Stomach (tissue), 9 donors: Measurements from ENCODE around the gene CDSN. TPM values are rescaled to one million over a fixed set of nuclear protein-coding genes. Genes with fewer than 3 reads are reported as not detected.
"Not testable (repeated sequence)": the region's sequence is repeated elsewhere in the genome, so short reads cannot be mapped to it uniquely, and the experiment has no call there.

Experiments
- DNase-seq, 2 donors: peaks; one replicate each; pipeline versions ENCODE4 v3.0.0 to v3.0.0-alpha.2; 2013 to 2019
- H3K27ac ChIP-seq, 5 donors: fragments of 200-600 bp in 4 of 5; sonication (generic) in 4 of 5; one replicate each; pipeline ENCODE4 v1.5.1; 2013 to 2019; ENCODE audit warnings: mild to moderate bottlenecking in 1 of 5, moderate library complexity in 1 of 5
- H3K27me3 ChIP-seq, 3 donors: fragments of 200-600 bp; sonication (generic); one replicate each; pipeline ENCODE4 v1.5.1; 2017 to 2019; ENCODE audit warnings: mixed run types in 1 of 3
- H3K36me3 ChIP-seq, 4 donors: fragments of 200-600 bp; sonication (generic); 1 replicate in 3 of 4; 2 replicates in 1 of 4; pipeline ENCODE4 v1.5.1; 2016 to 2019
- H3K4me1 ChIP-seq, 4 donors: fragments of 200-600 bp; sonication (generic); one replicate each; pipeline ENCODE4 v1.5.1; 2016 to 2019
- H3K4me3 ChIP-seq, 4 donors: fragments of 200-600 bp; sonication (generic) in 3 of 4; one replicate each; pipeline ENCODE4 v1.5.1; 2016 to 2019; ENCODE audit warnings: mild to moderate bottlenecking in 1 of 4
- H3K9me3 ChIP-seq, 4 donors: fragments of 200-600 bp; sonication (generic); one replicate each; pipeline ENCODE4 v1.5.1; 2016 to 2019
- EP300 ChIP-seq: sonication (generic); formaldehyde crosslinking; IDR thresholded peaks from one replicate; pipeline ENCODE4 v1.6.1; 2017; ENCODE audit warnings: antibody characterized with exemption
- POLR2A ChIP-seq, 4 donors: fragments of 450-650 bp; IDR thresholded peaks; one replicate each; pipeline ENCODE4 v1.6.1; 2016; ENCODE audit warnings: antibody characterized with exemption in 4 of 4, control low read depth in 2 of 4, mild to moderate bottlenecking in 1 of 4, moderate library complexity in 1 of 4
- POLR2AphosphoS5 ChIP-seq, 3 donors: sonication (generic); formaldehyde crosslinking; IDR thresholded peaks; one replicate each; pipeline ENCODE4 v1.6.1; 2016; ENCODE audit warnings: antibody characterized with exemption in 3 of 3
- WGBS, 5 donors: extraction: QIAGEN DNeasy Blood & Tissue Kit in 3 of 5; methylation state at CpG; one replicate each; pipeline versions ENCODE4 v1.1.5 to v1.1.7; 2013 to 2018; 5-methylcytosine and 5-hydroxymethylcytosine counted together
- intact Hi-C: fragments of 100-400 bp; cut with DNase I; formaldehyde crosslinking; loops from one replicate; pipeline ENCODE4 v1.15.1; 2023; ENCODE audit warnings: low total_unique reads
- polyA plus RNA-seq, 3 donors: library from polyadenylated mRNA; stranded (reverse); fragments of 200-250 nt; gene quantifications; one replicate each; pipeline ENCODE4 v1.2.3, GENCODE V29; 2013
- total RNA-seq, 5 donors: library from RNA; depleted of rRNA; stranded (reverse); fragments of >200 nt; gene quantifications; one replicate each; pipeline versions ENCODE4 v1.1.0 to v1.2.3, GENCODE V29; 2014 to 2016
- TF ChIP-seq, protein P1 (sequence below), 7 experiments: fragments of 450-650 bp in 4 of 7; fragments of 200-600 bp in 3 of 7; sonication (generic) in 3 of 7; IDR thresholded peaks; one replicate each; pipeline ENCODE4 v1.5.1; 2016 to 2019; ENCODE audit warnings: antibody characterized with exemption in 7 of 7, control low read depth in 2 of 7, mild to moderate bottlenecking in 1 of 7
- donor health status: healthy with polysubstance abuse.
- donor health status: Bipolar disorder and iron deficiency.
- donor health status: healthy.

CDSN gene
- total and polyA plus RNA-seq, 8 donors = 0.05 TPM; not detected in 7

DNA sequence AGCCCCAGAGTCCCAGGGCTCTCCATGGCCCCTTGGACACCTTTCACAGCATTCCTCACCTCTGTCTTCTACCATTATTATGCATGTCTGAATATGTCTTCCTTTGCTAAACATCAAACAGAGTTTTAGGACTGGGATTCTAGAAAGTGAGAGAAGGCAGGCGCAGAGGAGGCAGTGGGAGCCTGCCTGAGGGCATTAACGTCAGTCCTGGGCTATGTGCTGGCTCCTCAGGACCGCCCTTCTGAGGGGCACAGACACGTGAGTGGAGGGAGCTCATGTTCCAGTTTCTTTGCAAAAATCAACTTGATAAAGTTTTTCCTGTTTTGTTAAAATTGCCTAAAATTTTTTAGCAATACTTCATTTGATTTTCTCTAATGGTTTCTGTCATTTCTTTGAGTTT lies 45.8 kb downstream of the CDSN start:
- no peak for DNase-seq
- no peaks in the 10 kb centered on the region for H3K27me3 ChIP-seq
- WGBS, 5 donors = 86 to 93% (median 87%) methylated on average over 4 of the region's 4 CpGs
- no peaks in the 10 kb centered on the region for H3K9me3 ChIP-seq
- peaks cover 0 to 17% (median 11%) of the 10 kb centered on the region in 4 donors for H3K4me1 ChIP-seq
- TF ChIP-seq POLR2AphosphoS5 (IDR thresholded peaks at IDR 0.05) = no peak
- TF ChIP-seq POLR2A (IDR thresholded peaks at IDR 0.05) = no peak
- TF ChIP-seq, protein P1, sequence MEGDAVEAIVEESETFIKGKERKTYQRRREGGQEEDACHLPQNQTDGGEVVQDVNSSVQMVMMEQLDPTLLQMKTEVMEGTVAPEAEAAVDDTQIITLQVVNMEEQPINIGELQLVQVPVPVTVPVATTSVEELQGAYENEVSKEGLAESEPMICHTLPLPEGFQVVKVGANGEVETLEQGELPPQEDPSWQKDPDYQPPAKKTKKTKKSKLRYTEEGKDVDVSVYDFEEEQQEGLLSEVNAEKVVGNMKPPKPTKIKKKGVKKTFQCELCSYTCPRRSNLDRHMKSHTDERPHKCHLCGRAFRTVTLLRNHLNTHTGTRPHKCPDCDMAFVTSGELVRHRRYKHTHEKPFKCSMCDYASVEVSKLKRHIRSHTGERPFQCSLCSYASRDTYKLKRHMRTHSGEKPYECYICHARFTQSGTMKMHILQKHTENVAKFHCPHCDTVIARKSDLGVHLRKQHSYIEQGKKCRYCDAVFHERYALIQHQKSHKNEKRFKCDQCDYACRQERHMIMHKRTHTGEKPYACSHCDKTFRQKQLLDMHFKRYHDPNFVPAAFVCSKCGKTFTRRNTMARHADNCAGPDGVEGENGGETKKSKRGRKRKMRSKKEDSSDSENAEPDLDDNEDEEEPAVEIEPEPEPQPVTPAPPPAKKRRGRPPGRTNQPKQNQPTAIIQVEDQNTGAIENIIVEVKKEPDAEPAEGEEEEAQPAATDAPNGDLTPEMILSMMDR (IDR thresholded peaks at IDR 0.05) = no peak
- no peak for TF ChIP-seq EP300
- no peaks in the 10 kb centered on the region for H3K36me3 ChIP-seq
- no peak overlapping the region for H3K4me3 ChIP-seq
- intact Hi-C loops = loop anchor here (10.0 kb wide), 1 partner anchor 240 kb away; no protein-coding TSS in a partner anchor
- H3K27ac ChIP-seq = no peak overlapping the region

DNA sequence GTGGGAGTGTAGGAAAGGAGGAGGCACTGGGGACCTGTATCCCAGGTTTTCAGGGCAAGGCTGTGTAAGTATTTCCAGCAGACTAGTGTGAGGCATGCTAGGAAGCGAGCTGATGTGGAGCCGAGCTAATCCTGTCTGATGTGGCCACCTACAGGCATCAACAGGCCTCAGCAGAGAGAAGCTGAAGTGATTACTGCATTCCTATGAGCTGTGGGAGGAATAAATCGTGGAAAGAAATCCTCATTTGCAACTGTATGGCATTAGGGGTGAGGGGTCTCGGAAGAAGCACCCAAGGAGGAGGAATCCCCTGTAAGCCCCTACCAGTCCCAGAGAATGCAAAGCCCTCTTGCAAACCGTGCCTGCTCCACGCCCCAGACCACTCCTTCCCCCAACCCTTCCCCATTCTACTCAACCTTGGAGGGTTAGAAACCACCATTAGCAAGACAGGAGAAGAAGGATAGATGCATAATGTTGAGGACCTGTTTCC lies 49.5 kb downstream of the CDSN start:
- H3K27me3 ChIP-seq = no peaks in the 10 kb centered on the region
- peaks cover 0 to 22% (median 9%) of the 10 kb centered on the region in 4 donors for H3K4me1 ChIP-seq
- H3K4me3 ChIP-seq = no peak overlapping the region
- intact Hi-C loops = loop anchor here (10.0 kb wide), 1 partner anchor 236 kb away; no protein-coding TSS in a partner anchor
- H3K36me3 ChIP-seq = no peaks in the 10 kb centered on the region
- DNase-seq = peak; percentile 41 to 91
- H3K9me3 ChIP-seq = no peaks in the 10 kb centered on the region
- H3K27ac ChIP-seq = no peak overlapping the region
- peak in 1 of 3 donors; percentile 46 for TF ChIP-seq POLR2AphosphoS5 (IDR thresholded peaks at IDR 0.05)
- TF ChIP-seq, protein P1 (IDR thresholded peaks at IDR 0.05) = peak in 5 of 7 experiments; percentile 0 to 54 (median 34)
- no peak for TF ChIP-seq EP300
- no peak for TF ChIP-seq POLR2A (IDR thresholded peaks at IDR 0.05)
- 24 to 35% (median 32%) methylated on average over 6 of the region's 6 CpGs for WGBS, 5 donors

DNA sequence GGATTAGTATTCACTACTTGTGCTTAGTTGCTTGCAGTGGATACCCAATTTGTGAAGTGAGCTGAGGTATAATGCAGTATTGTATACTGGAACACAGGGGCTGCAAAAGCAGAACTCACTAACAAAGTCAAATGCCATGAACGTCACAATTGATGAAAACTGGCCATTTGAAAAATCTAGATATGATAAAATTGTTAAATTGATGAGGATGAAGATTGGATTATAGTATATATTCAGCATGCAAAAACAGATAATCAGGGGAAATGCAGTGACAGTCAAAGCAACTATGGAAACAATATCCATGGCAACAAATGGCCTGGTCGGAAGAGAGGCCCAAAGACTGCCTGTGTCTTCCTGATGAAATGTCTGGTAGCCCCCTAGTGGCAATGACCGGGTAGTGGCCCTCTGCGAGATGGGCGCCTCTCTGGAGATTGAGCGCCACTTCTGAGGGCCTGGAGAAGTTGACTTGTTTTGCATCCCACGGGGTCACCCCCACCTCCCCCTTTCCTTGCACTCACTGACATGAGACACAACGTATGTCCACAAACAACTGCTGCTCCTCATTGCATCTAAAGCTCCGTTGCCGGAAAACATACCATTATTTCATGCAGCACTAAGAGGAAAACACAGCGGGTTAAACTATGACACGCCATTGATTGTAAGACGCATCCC lies 51.4 kb downstream of the CDSN start:
- Histone ChIP-seq H3K27me3 (no peaks in the 10 kb centered on the region), H3K27ac (no peak overlapping the region), H3K4me1 (peaks cover 0 to 22% (median 9%) of the 10 kb centered on the region in 4 donors), H3K9me3 (no peaks in the 10 kb centered on the region), H3K36me3 (no peaks in the 10 kb centered on the region), H3K4me3 (no peak overlapping the region)
- peak; percentile 82 to 92 for DNase-seq
- TF ChIP-seq POLR2A (IDR thresholded peaks at IDR 0.05) (no peak), POLR2AphosphoS5 (IDR thresholded peaks at IDR 0.05) (peak in 1 of 3 donors; percentile 73), EP300 (no peak)
- TF ChIP-seq, protein P1 (IDR thresholded peaks at IDR 0.05) = peak in 5 of 7 experiments; percentile 80 to 96 (median 87)
- intact Hi-C loops = no loop called here
- 40 to 48% (median 46%) methylated on average over 13 of the region's 13 CpGs for WGBS, 5 donors

DNA sequence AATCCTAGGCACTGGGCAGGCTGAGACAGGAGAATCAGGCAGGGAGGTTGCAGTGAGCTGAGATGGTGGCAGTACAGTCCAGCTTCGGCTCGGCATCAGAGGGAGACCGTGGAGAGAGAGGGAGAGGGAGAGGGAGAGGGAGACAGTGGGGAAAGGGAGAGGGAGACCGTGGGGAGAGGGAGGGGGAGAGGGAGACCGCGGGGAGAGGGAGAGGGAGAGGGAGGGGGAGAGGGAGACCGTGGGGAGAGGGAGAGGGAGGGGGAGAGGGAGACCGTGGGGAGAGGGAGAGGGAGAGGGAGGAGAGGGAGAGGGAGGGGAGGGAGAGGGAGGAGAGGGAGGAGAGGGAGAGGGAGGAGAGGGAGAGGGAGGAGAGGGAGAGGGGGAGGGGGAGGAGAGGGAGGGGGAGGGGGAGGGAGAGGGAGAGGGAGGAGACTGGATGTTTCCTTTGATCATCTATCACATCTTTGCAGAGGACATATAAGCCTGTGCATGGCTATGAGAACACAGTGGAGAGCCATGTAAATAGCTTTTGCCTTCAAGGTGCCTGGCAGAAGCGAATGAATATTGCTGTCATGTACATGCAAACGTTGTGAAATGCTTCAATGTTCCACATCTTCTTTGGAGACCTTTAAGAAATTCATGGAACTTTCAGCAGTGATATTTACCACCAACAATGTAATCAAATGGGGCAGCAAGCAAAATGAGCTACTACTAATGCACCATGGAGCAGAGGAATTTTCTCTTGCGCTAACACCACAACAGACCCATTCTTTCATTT lies 52.2 kb downstream of the CDSN start:
- peaks cover 0 to 18% (median 7%) of the 10 kb centered on the region in 4 donors for H3K4me1 ChIP-seq
- WGBS, 5 donors = 61 to 93% (median 87%) methylated on average over 3 to 7 of the region's 11 CpGs
- DNase-seq, H3K36me3 ChIP-seq, H3K27me3 ChIP-seq, H3K9me3 ChIP-seq, intact Hi-C loops, H3K27ac ChIP-seq, H3K4me3 ChIP-seq: not testable (repeated sequence)

DNA sequence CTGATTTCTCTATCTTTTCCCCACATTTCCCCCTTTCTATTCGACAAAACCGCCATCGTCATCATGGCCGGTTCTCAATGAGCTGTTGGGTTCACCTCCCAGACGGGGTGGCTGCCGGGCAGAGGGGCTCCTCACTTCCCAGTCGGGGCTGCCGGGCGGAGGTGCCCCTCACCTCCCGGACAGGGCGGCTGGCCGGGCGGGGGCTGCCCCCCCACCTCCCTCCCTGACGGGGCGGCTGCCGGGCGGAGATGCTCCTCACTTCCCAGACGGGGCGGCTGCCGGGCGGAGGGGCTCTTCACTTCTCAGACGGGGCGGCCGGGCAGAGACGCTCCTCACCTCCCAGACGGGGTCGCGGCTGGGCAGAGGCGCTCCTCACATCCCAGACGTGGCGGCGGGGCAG lies 53.2 kb downstream of the CDSN start:
- intact Hi-C loops, DNase-seq, H3K4me3 ChIP-seq, H3K27me3 ChIP-seq, H3K9me3 ChIP-seq, H3K4me1 ChIP-seq, H3K36me3 ChIP-seq, H3K27ac ChIP-seq: not testable (repeated sequence)
- 82 to 94% (median 87%) methylated on average over 7 to 24 of the region's 32 CpGs for WGBS, 5 donors
